Nephron progenitor cell (in vitro differentiated cells): ENCODE data around the gene ATF6B.

ENCODE experiments used
- DNase-seq: peaks from one replicate; pipeline ENCODE4 v3.0.0; 2021
- H3K27ac Mint-ChIP-seq: 2 replicates; pipeline ENCODE4 v1.8.0; 2021; ENCODE audit warnings: mild to moderate bottlenecking, moderate library complexity, mixed read lengths
- H3K27me3 Mint-ChIP-seq: 2 replicates; pipeline ENCODE4 v1.8.0; 2021; ENCODE audit warnings: mild to moderate bottlenecking, low read depth, mixed read lengths; ENCODE audit not compliant: poor library complexity
- H3K36me3 Mint-ChIP-seq: 2 replicates; pipeline ENCODE4 v1.8.0; 2021; ENCODE audit warnings: low read depth, mixed read lengths
- H3K4me1 Mint-ChIP-seq: 2 replicates; pipeline ENCODE4 v1.8.0; 2021; ENCODE audit warnings: mixed read lengths
- H3K4me3 Mint-ChIP-seq: 2 replicates; pipeline ENCODE4 v1.8.0; 2021; ENCODE audit warnings: mild to moderate bottlenecking, moderate library complexity, mixed read lengths
- H3K9me3 Mint-ChIP-seq: 2 replicates; pipeline ENCODE4 v1.8.0; 2021; ENCODE audit warnings: mild to moderate bottlenecking, moderate library complexity, mixed read lengths
- CTCF ChIP-seq: fragments of 200-600 bp; sonication (generic); IDR thresholded peaks from 2 replicates; pipeline ENCODE4 v1.5.0; 2021; ENCODE audit warnings: antibody characterized with exemption

ATF6B gene

GRCh38 chr6:32109765-32110160, 18.3 kb downstream of the ATF6B start:
- H3K27me3 Mint-ChIP-seq, result peaks cover 58% of the 10 kb centered on the region
- no peak overlapping the region for H3K27ac Mint-ChIP-seq
- no peak for DNase-seq
- no peak for TF ChIP-seq CTCF
- peaks cover 32% of the 10 kb centered on the region for H3K4me1 Mint-ChIP-seq
- no peak overlapping the region for H3K4me3 Mint-ChIP-seq
- peaks cover 2% of the 10 kb centered on the region for H3K36me3 Mint-ChIP-seq
- no peaks in the 10 kb centered on the region for H3K9me3 Mint-ChIP-seq

DNA sequence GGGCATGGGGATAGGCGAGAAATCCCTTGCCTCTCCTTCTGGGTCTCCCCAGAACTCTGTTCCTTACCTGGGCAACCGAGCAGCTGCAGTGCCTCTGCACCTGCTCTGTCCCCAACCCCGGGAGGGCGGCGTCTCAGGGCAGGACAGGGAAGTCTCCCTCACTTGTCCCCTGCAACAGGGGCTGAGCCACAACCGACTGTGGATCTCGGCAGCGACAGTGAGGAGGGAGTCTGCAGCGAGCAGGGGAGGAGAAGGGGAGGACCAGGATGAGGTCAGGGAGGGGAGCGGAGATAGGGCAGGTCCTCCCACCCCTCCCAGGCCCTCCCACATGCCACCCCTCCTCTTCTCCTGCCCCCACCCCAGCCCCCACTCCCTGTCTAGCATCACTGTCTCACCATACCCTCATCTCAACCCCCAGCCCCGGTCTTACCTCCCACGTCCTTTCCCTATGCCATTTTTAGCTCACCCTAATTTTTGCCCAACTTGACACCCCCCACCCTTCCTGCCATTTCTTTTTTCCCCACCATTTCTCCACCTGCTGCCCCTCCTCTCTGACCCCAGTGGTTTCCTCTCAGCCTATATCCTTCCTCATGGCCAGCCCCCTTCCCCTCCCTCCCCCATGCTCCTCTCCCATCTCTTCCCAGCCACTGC, 18.8 kb downstream of the ATF6B start, which contains the start of gene TNXB:
TSS of gene TNXB (minus strand) at position 225 of the 651 bp plus-strand sequence. CDS start 11,140 bp downstream, outside the sequence.
- Mint-ChIP-seq H3K27ac (no peak within 1 kb of the TSS), H3K27me3 (peaks cover 62% of the 10 kb centered on the region), H3K36me3 (no peaks in the 10 kb centered on the region), H3K4me1 (peaks cover 32% of the 10 kb centered on the region), H3K9me3 (no peaks in the 10 kb centered on the region), H3K4me3 (peak within 1 kb of the TSS; percentile 3)
- DNase-seq, result no peak
- TF ChIP-seq CTCF, result no peak

- Mint-ChIP-seq H3K36me3 (no peaks in the 10 kb centered on the region), H3K4me3 (peak overlapping the region; percentile 3), H3K27me3 (peaks cover 67% of the 10 kb centered on the region), H3K4me1 (peaks cover 32% of the 10 kb centered on the region), H3K9me3 (no peaks in the 10 kb centered on the region), H3K27ac (no peak overlapping the region)
- no peak for TF ChIP-seq CTCF
- no peak for DNase-seq
Measured at GRCh38 chr6:32108727-32109113, 19.3 kb downstream of the ATF6B start.

- H3K4me1 Mint-ChIP-seq, result peaks cover 27% of the 10 kb centered on the region
- H3K27ac Mint-ChIP-seq, result no peak overlapping the region
- H3K36me3 Mint-ChIP-seq, result no peaks in the 10 kb centered on the region
- peaks cover 69% of the 10 kb centered on the region for H3K27me3 Mint-ChIP-seq
- no peak for DNase-seq
- no peak for TF ChIP-seq CTCF
- H3K4me3 Mint-ChIP-seq, result peak overlapping the region; percentile 12
- H3K9me3 Mint-ChIP-seq, result no peaks in the 10 kb centered on the region
Measured at GRCh38 chr6:32108094-32108627, 19.9 kb downstream of the ATF6B start.

DNA sequence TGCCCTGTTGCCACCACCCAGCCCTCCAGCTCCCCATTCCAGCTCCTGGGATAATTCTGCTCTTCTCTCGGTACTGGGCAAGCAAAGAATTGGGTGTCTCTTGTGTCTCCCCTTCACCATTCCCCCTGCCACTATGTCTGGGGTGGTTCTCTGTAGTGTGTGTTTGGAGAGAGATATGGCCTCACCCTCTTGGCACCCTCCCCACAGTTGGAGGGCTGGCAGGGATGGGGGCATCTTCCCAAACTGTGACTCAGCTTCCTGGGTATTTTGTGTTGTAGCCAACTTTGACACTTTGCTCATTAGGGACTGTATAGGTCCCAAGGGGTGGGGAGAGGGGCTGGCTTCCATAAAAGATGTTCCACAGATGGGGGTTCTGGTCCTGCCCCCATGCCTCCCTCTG, 20.6 kb downstream of the ATF6B start:
- H3K27ac Mint-ChIP-seq, result no peak overlapping the region
- peaks cover 27% of the 10 kb centered on the region for H3K4me1 Mint-ChIP-seq

More for the DNA sequence above, 20.6 kb downstream of the ATF6B start:
- Mint-ChIP-seq H3K27me3 (peaks cover 74% of the 10 kb centered on the region), H3K36me3 (no peaks in the 10 kb centered on the region), H3K9me3 (no peaks in the 10 kb centered on the region), H3K4me3 (peak overlapping the region; percentile 12)
- no peak for TF ChIP-seq CTCF
- DNase-seq, result no peak
